ENCODE measurements around the gene HHIP.

The HHIP gene

GRCh38 chr4:144645631-144646522, at the start of gene HHIP:
Gene HHIP (plus strand): TSS chr4:144646156. CDS start chr4:144646676, 520 bp downstream.
- DNase-seq: no peak

- DNase-seq: no peak
Observed at GRCh38 chr4:144597171-144597570, 48.8 kb upstream of the HHIP start.

GRCh38 chr4:144599621-144600020, 46.3 kb upstream of the HHIP start:
- DNase-seq: no peak

GRCh38 chr4:144611850-144612249, 34.1 kb upstream of the HHIP start:
- no peak for DNase-seq

GRCh38 chr4:144614850-144615585, 30.9 kb upstream of the HHIP start:
- DNase-seq: no peak

- DNase-seq: no peak
Observed at GRCh38 chr4:144621681-144622080, 24.3 kb upstream of the HHIP start.

GRCh38 chr4:144627663-144628076, 18.3 kb upstream of the HHIP start:
- DNase-seq: no peak

GRCh38 chr4:144633215-144633614, 12.7 kb upstream of the HHIP start:
- no peak for DNase-seq

- DNase-seq: no peak
Observed at GRCh38 chr4:144634978-144635747, 10.8 kb upstream of the HHIP start.

- DNase-seq: no peak
Observed at GRCh38 chr4:144644368-144645101, 1.4 kb upstream of the HHIP start.

- DNase-seq: no peak
Observed at GRCh38 chr4:144645102-144645630, 790 bp upstream of the HHIP start.

- no peak for DNase-seq
Observed at GRCh38 chr4:144646523-144647094, 653 bp downstream of the HHIP start.

- no peak for DNase-seq
Observed at GRCh38 chr4:144647095-144647561, 1.2 kb downstream of the HHIP start.

- DNase-seq: no peak
Observed at GRCh38 chr4:144647590-144647989, 1.6 kb downstream of the HHIP start.

GRCh38 chr4:144648042-144648441, 2.1 kb downstream of the HHIP start:
- no peak for DNase-seq

- DNase-seq: no peak
Observed at GRCh38 chr4:144649646-144650045, 3.7 kb downstream of the HHIP start.

- no peak for DNase-seq
Observed at GRCh38 chr4:144650311-144651005, 4.5 kb downstream of the HHIP start.

GRCh38 chr4:144653781-144654545, 8.0 kb downstream of the HHIP start:
- no peak for DNase-seq

- DNase-seq: no peak
Observed at GRCh38 chr4:144655491-144655890, 9.5 kb downstream of the HHIP start.

GRCh38 chr4:144656850-144657249, 10.9 kb downstream of the HHIP start:
- DNase-seq: no peak

Measured in activated effector memory CD4-positive, alpha-beta T cell treated with anti-CD3 and anti-CD28 coated beads, Interleukin-2, amount 50 U/mL, for 16 hours (primary cell).